HG03457 (cell line): ENCODE measurements around the gene B3GNT8.
"Not testable (repeated sequence)": the region's sequence is repeated elsewhere in the genome, so short reads cannot be mapped to it uniquely, and the experiment has no call there.

Experiments used
- ATAC-seq: cut with Tn5 transposase; IDR thresholded peaks from one replicate; pipeline ENCODE4 v1.9.1; 2021; ENCODE audit warnings: moderate number of reproducible peaks; ENCODE audit not compliant: unreplicated experiment

The B3GNT8 gene

DNA sequence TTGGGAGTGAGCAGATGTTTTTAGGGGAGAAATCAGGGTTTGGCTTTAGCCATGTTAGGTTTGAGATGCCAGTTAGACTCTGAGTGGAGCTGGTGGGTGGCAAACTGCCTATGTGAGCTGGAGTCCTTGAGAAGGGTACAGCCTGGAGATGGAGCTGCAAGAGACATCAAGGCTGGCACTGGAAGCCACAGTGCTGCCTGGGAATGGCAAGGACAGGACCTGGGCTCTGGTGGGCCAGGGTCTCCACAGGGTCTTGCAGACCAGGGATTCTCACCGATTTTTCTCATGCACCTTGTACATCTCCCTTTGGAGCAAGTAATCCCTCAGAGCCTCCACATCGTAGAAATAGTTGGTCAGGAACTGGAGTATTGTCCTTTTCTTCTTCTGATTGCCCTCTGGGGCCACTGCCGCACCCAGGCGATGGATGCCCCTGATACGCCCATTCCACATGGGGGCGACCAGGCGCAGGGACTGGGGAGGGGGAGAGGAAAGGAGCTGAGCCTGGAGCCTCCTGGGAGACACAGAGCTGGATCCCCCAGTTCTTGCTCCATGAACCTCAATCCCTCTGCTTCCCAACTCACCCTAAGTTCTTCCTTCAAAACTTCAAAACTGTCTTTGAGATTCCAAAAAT, 10.9 kb upstream of the B3GNT8 start:
- ATAC-seq = no peak

DNA sequence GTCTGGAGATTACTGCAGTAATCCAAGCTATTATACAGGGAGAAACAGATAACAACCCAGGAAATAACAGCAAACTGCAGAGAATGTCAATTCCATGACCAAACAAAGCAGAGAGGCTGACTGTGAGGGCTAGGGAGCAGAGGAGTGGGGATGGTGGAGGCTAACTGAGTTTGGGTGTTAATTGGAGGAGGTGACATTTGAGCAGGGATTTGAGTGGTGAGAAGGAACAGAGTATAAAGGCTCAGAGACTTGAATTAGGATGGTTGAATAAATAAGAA, 9.4 kb upstream of the B3GNT8 start:
- no peak for ATAC-seq

DNA sequence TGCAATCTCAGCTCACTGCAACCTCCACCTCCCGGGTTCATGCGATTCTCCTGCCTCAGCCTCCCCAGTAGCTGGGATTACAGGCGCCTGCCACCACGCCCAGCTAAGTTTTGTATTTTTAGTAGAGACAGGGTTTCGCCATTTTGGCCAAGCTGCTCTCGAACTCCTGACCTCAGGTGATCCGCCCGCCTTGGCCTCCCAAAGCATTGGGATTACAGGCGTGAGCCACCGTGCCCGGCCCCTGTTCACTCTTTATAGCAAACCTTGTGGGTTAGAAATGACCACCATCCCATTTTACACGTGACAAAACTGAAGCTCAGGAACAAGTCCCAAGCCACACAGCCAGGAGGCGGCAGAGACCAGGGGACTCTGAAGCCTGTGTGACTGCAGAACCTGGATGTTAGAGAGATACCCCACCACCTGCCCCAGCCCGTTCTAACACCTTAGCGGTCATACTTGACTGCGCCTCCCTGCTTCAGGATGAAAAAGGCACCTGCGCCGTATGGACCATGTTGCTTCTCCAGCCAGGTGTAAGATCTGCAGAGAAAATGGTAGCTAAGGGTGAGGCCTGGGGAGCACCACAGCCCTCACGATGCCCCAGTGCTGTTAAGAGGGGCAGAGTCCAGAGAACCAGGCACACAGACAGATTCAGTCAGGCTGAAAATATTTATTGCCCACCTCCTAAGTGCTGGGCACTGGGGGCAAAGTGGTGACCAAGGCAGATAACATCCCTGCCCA, 8.9 kb upstream of the B3GNT8 start:
- ATAC-seq = no peak

DNA sequence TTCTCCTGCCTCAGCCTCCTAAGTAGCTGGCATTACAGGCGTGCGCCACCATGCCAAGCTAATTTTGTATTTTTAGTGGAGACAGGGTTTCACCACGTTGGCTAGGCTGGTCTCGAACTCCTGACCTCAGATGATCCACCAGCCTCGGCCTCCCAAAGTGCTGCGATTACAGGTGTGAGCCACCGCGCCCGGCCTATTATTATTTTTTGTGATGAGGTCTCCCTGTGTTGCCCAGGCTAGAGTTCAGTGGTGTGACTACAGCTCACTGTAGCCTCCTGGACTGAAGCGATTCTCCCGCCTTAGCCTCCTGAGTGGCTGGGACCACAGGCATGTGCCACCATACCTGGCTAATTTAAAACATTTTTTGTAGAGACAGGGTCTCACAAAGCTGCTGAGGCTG, 8.2 kb upstream of the B3GNT8 start:
- ATAC-seq = not testable (repeated sequence)

DNA sequence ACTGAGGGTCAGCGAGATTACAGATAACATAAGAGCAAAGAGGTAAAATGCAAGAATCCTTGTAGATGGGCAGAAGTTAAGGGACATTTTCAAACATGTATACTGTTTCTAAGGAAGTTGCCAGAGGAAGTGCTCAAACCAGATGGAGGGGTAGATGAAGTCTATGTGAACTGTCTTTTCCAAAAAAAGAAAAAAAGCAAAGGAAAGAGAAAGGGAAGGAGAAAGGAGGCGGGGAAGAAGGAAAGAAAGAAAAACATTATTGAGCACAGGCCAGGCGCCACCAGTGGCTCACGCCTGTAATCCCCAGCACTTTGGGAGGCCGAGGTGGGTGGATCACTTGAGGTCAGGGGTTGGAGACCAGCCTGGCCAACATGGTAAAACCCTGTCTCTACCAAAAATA, 7.3 kb upstream of the B3GNT8 start:
- no peak for ATAC-seq

DNA sequence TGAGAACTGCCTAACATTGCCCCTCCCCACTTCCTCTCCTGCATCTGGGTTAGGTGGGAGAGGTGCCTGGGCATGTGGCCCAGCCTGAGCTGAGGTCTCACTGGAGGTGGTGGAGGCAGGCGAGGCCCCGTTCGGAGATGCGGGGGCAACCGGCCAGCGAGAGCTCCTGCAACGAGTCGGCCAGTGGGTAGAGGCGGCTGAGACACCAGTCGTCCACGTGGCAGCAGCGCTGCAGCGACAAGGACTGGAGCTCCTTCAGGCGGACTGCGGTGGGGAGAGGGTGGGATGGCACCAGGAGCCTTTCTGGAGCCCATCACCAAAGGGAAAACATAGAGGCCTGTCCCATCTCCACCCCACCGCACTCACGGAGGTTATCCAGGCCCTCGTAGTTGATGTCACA, 6.0 kb upstream of the B3GNT8 start:
- no peak for ATAC-seq

DNA sequence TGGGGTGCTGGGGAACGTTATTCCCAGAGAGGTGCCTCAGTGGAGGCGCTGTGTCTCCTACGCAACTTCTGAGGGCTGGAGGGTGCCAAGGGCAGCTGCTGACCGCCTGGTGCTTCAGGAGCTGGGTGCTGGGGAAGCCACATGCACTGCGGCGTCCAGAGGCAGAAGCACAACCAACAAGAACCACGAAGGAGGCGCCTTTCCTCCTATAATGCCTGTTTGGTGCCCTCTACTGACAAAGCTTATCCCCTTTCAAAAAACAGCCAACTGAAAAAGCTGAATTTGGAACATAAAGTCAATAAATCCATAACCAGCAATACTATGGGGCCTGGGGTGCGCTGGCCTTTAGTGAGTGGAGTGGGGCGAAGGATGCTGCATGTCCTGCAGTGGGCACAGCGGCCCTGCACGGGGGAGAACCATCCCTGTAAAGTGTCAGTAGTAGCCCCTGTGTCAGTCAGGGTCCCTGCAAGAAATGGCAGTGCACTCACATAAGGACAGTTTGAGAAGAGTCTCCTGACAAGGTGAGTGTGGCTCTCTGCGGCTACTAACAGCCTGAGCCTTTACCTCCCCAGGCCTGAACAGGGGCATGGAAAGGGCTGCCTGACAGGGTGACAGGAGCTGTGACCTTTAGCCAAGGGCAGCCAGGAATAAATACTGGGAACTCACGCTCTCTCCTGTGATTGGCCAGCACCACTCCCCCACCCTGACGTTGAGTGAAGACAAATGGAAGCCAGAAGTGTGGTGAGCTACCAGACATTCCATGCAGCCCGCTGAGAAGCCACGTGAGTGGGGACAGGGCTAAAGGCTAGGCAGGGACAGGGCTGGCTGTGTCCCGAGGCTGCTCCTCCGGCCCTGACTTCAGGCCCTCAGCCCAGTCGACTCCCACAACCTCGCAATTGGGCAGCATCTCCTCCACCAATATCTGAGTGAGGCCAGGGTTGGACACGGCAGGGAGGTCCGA, 4.5 kb upstream of the B3GNT8 start:
- no peak for ATAC-seq

DNA sequence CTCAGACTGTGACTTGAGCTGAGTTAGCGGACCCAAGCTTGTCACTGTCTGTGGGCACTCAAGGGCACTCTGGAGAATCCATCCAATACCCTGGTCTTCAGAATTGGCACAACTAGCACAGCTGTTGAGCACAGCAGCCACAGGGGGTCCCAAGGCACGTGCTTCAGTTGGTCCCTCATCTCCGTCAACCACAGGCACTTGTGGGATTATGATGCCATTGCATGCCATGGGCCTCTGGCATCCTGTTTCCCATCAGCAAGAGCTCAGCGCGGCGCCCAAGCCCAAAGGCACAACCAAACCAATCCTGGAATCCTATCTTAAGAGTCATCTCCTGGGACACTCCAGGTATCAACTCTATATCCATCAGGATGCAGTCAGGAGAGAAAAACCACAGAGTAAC, 3.7 kb upstream of the B3GNT8 start:
- no peak for ATAC-seq

DNA sequence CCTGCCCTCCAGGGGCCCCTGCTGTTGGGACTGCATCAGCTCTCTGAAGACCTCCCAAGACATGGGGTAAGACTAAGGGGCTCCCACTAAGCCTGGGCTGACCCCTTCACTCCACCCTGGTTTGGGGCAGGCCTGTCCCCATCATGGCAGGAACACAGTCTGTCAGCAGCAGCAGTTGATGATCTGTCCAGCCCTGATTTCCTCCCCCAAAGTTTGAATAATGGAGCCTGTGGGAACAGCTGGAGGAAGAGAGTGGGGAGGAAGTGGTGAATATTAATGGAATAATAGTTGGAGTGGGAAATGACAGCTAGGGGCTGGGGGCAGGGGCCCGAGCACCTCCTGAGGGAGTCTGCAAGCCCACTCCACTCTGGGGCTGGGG, 1.3 kb upstream of the B3GNT8 start:
- ATAC-seq = no peak

DNA sequence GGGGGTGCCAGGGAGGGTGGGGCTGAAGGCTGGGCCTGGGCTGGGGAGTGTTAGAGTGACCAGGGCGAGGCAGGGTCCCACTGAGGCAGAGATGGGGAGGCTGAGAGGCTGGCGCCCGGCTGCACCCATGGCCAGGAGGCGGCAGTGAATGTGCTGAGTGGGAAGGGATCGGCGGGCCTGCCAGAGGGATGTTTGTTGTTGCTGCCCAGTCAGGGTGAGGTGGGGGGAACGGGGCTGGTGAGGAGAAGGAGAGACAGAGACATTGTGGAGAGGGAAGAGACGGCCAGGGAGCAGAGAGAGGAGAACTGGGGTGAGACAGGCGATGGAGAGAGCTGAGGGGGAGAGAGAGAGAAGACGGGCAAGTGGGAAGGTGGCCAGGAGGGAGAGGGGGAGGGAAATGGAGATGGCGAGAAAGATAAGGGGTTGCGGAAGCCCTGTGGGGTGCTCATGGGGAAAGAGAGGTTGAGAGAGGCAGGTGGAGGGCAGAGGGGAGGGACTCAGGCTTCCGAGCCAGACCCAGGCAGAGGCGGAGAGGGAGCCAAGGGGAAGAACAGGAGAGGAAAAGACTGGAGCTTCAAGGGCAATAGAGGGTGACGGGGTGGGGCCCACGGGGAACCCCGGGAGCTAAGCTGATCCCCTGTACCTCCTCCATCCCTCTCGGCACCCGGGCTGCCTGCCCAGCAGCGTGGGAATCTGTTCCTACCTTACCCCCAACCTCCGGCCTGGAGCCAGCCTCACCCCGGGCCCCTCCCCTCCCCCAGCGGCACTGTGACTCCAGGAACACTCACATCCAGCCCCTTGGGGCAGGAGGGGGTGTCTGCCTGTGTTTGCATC, 690 bp upstream of the B3GNT8 start:
- ATAC-seq = no peak

DNA sequence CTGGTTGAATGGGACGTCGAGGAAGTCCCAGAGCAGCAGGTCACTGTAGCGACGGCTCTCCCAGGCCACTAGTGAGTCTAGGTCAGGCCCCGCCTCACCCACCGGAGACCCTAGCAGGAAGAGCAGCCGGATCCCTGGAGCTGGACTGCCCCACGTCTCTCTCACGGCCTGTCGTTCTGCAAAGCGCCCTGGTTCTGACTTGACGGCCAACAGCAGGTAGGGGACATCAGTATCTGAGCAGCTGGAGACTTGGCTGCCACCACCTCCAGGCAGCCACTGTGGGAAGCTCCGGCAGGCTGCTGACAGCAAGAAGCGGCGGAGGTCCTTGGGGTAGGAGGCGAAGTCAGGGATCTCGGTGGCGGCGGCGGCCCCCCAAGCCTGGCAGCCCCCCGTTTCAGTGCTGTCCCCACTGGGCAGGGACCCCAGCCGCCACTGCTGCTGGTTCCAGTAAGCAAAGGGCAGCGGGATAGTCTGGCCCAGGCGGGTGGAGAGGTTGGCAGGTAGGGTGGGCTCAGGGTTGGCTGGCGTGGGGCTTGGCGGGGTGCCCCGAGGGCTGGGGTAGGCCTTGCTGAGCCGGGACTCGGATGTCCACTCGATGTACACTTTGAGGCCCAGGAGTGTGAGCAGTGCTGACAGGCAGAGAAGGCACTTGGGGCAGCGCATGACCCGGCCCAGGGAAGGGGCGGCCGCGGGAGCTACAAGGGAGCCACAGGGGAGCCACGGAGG, 895 bp downstream of the B3GNT8 start:
- no peak for ATAC-seq

DNA sequence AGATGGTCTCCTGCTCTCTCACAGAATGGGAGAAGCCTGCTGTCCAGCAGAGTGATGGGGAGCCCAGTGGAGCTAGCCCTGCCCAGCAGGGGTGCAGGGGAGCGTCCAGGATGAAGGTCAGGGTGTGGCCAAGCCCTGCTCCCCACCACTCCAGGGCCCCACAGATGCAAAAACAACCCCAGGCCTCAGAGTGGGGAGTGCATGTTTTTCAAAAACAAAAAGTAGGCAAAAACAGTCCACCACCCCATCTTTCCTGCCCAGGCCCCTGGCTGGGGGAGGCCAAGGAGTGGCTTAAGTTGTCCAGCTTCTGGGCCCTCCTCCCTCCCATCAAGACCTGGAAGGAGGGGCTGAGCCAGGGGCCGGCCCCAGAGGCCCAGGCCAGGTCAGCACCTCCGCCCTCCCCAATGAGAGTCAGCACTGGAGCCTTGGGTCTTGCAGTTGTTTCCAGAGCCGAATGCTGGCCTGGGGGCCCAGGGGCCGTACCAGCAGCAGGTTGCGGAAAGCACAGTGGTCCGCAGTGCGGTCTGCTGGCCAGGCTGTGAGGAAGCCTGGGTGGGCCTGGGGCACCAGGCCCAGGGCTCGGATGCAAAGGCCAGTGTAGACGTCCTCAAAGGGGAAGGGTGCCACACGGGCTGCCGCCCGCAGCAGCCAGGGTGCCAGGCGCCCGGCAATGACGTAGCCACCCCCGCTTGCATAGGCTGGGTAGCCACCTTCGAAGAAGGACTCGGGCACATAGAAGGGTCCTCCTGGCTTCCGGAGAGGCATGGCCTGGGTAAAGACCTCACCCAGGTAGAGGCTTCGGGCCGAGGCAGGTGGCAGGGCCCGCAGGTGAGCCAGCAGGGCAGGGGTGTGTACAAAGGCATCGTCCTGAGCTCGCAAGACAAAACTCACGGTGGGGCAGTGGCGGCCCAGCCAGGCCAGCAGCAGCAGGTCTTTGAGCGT, 1.7 kb downstream of the B3GNT8 start:
- no peak for ATAC-seq

DNA sequence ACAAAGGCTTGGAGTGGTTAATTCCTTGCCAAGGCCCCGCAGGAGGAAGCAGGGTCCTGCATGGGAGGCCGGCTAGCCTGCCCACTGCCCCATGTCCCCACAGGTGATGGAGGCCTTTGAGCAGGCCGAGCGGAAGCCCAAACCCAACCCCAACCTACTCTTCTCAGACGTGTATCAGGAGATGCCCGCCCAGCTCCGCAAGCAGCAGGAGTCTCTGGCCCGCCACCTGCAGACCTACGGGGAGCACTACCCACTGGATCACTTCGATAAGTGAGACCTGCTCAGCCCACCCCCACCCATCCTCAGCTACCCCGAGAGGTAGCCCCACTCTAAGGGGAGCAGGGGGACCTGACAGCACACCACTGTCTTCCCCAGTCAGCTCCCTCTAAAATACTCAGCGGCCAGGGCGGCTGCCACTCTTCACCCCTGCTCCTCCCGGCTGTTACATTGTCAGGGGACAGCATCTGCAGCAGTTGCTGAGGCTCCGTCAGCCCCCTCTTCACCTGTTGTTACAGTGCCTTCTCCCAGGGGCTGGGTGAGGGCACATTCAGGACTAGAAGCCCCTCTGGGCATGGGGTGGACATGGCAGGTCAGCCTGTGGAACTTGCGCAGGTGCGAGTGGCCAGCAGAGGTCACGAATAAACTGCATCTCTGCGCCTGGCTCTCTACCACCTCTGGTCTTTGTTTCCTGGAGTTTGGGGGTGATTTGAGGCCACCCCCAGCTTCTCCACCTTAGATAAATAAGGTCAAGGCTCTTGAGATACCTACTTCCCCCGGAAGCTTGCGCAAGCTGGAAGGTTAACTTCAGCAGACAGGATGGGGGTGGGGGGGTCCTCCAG, 2.6 kb downstream of the B3GNT8 start:
- no peak for ATAC-seq

DNA sequence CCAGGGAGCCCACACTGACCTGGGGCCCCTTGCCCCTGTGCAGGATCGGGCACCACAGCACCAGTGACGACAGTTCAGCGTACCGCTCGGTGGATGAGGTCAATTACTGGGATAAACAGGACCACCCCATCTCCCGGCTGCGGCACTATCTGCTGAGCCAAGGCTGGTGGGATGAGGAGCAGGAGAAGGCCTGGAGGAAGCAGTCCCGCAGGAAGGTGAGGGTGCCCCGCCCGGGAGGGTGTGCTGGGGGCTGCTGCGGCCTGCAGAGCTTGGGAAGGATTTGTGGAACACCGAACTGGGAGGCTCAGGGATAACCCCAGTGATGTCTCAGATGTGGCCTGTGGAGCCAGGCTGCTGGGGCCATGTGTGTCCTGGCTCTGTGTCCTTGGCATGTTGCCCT, 4.2 kb downstream of the B3GNT8 start:
- ATAC-seq = no peak

DNA sequence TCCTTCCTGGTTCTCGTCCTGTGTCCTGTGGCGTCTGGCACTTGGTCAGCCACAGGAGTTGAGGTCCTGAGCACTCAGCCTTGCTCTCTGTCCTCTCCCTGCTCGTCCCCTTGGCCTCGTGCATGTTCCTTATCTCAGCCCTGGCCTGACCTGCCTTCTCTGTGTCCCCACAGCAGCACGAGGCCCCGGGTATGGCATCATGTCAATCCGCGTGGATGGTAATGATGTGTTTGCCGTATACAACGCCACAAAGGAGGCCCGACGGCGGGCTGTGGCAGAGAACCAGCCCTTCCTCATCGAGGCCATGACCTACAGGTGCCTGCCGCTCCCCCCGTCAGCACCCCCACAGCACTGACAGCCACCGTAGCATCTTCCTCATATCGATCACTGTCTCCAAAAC, 4.7 kb downstream of the B3GNT8 start:
- ATAC-seq = no peak

DNA sequence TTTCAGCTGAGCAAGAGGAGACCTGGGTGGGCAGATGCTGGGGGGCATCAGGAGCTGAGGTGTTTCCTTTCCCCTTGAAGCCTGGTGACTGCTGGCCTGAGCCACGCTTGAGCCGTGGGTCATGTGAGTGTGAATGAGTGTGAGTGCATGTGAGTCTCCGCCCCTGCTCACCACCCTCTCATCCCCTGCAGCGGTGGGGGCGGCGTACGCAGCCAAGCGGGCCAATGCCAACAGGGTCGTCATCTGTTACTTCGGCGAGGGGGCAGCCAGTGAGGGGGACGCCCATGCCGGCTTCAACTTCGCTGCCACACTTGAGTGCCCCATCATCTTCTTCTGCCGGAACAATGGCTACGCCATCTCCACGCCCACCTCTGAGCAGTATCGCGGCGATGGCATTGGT, 5.2 kb downstream of the B3GNT8 start:
- no peak for ATAC-seq

DNA sequence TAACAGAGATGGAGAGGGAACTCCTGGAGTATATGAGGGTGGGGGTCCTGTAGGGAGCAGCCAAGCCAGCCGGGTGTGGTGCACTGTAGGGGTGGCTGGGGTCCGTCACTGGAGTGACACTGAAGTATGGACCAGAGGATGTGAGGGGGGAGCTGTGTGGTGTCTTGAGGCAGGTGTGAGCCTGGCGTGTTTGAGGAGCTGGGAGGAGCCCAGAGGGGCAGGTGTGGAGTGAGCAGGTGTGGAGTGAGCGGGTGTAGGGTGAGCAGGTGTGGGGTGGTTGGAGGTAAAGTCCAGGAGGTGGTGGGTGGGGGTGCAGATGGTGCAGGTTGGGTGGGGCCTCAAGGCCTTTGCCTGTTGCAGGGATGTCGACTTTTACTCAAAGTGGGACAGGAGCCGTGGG, 5.9 kb downstream of the B3GNT8 start:
- ATAC-seq = no peak

DNA sequence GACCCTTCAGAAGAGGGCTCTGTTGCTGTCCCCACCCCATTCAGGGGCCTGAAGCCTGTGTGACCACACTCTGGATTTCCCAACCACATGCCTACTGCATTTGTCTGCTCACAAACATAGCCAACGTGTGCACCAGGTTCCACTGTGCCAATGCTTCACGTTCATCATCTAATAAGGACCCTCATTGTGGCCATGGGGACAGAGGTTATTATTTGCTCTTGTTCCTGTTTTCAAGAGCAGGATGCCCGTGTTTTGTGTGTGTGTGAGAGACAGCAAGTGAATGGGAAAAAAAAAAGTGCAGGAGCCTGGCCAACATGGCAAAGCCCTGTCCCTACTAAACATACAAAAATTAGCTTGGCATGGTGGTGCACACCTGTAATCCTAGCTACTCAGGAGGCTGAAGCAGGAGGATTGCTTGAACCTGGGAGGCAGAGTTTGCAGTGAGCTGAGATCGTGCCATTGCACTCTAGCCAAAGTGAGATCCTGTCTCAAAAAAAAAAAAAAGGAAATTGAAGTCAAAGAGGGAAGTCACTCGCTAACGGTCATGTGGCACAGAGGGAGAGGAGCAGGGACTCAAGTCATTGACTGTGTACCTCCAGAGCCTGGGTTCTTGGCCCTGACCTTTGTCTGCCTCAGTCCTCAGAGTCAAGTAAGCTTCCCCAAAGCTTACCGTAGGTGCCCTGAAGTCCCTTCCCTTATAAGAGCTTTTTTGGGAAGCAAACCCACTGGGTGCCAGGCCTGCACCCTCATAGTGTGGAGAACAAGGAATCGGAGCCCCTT, 6.9 kb downstream of the B3GNT8 start:
- ATAC-seq = no peak
